Lung (tissue), 12 donors: ENCODE measurements around the gene MRPL50. TPM values are rescaled to one million over a fixed set of nuclear protein-coding genes. Genes with fewer than 3 reads are reported as not detected.

Experiments used
- ATAC-seq: fragments of 200-7000 bp; cut with Tn5 transposase; one replicate; pipeline ENCODE4 v1.9.1; 2020; ENCODE audit warnings: moderate number of reproducible peaks; ENCODE audit not compliant: insufficient read depth, low FRiP score
- DNase-seq, 3 donors: peaks; one replicate each; pipeline ENCODE4 v3.0.0-alpha.2; 2013 to 2017
- H3K27ac ChIP-seq, 2 donors: one replicate each; pipeline ENCODE4 v1.5.1; 2013; ENCODE audit warnings: mild to moderate bottlenecking in 2 of 2, moderate library complexity in 2 of 2, control low read depth in 1 of 2, inconsistent platforms in 1 of 2, low read depth in 1 of 2, low read length in 1 of 2
- H3K27me3 ChIP-seq, 3 donors: one replicate each; pipeline ENCODE4 v1.5.1; 2013; ENCODE audit warnings: low read length in 2 of 3; ENCODE audit not compliant: control insufficient read depth in 3 of 3, insufficient read depth in 3 of 3
- H3K36me3 ChIP-seq, 4 donors: one replicate each; pipeline ENCODE4 v1.5.1; 2013; ENCODE audit warnings: low read length in 4 of 4, mild to moderate bottlenecking in 1 of 4, moderate library complexity in 1 of 4; ENCODE audit not compliant: control insufficient read depth in 4 of 4, insufficient read depth in 4 of 4
- H3K4me1 ChIP-seq, 5 donors: one replicate each; pipeline ENCODE4 v1.5.1; 2013; ENCODE audit warnings: low read length in 5 of 5, mild to moderate bottlenecking in 2 of 5, moderate library complexity in 1 of 5; ENCODE audit not compliant: control insufficient read depth in 5 of 5, insufficient read depth in 5 of 5
- H3K4me3 ChIP-seq: one replicate; pipeline ENCODE4 v1.5.1; 2013; ENCODE audit warnings: mild to moderate bottlenecking, control low read depth, moderate library complexity
- H3K9ac ChIP-seq, 2 donors: one replicate each; pipeline ENCODE4 v1.5.1; 2013; ENCODE audit warnings: low read length in 2 of 2, control low read depth in 1 of 2; ENCODE audit not compliant: insufficient read depth in 1 of 2
- H3K9me3 ChIP-seq, 4 donors: one replicate each; pipeline ENCODE4 v1.5.1; 2013; ENCODE audit warnings: low read length in 3 of 4, mild to moderate bottlenecking in 1 of 4, moderate library complexity in 1 of 4; ENCODE audit not compliant: control insufficient read depth in 4 of 4, insufficient read depth in 3 of 4
- WGBS, 2 donors: extraction: QIAGEN DNeasy Blood & Tissue Kit; methylation state at CpG; one replicate each; pipeline ENCODE4 v1.1.7; 2013; 5-methylcytosine and 5-hydroxymethylcytosine counted together
- polyA plus RNA-seq, 2 donors: library from polyadenylated mRNA; stranded (reverse); fragments of 200-250 nt; gene quantifications; one replicate each; pipeline ENCODE4 v1.2.1, GENCODE V29; 2013
- total RNA-seq, 2 donors: library from RNA; depleted of rRNA in 1 of 2; stranded (reverse); fragments of >200 nt in 1 of 2; gene quantifications; one replicate each; pipeline ENCODE4 v1.2.1, GENCODE V29; 2014 to 2021
- TF ChIP-seq, protein P1 (sequence below): IDR thresholded peaks from 2 replicates; pipeline ENCODE4 v1.5.1; 2012; ENCODE audit warnings: mild to moderate bottlenecking; ENCODE audit errors: control extremely low read depth, extremely low read depth
- donor health status: control.
- donor health status: control.
- donor health status: Bipolar disorder and iron deficiency.
- donor health status: healthy.
- donor health status: DM: yes; HTN: yes; CAD: no.

The MRPL50 gene
- total and polyA plus RNA-seq, 4 donors = 7.9 to 23.0 (median 8.8) TPM

DNA sequence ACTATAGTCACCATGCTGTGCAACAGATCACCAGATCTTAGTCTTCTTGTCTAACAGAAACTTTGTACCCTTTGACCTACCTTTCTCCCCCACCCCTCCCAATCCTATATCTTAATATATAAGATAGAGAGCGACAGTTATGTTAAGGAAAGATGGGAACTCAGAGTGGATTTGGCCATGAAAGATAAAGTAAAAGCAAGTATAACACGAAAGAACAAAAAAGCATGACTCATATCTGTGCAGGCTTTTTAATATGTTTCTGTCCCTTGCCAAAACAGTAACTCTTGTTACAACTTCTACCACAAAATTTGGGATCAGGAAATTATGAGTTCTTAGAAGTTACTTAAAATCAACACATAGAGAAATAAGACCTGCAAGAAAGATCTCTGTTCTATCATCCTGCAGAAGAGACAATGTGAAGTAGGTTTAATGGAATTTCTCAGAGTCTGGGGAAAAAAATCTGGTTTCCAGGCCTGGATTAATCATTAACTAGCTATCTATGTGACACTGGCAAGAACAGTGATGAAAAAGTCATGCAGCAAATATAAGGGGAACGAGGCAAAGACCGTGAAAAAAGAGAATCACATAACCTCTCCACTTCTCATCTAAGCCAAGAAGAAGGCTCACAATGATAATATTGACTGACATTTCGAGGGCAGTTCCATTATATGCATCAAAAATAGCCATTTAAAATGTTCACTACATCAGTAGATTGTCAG, 32.2 kb downstream of the MRPL50 start:
- DNase-seq (no peak), ATAC-seq (no peak)
- Histone ChIP-seq H3K36me3 (no peaks in the 10 kb centered on the region), H3K27ac (no peak overlapping the region), H3K9ac (no peak overlapping the region), H3K4me1 (no peaks in the 10 kb centered on the region), H3K27me3 (no peaks in the 10 kb centered on the region), H3K4me3 (no peak overlapping the region), H3K9me3 (no peaks in the 10 kb centered on the region)
- TF ChIP-seq, protein P1, sequence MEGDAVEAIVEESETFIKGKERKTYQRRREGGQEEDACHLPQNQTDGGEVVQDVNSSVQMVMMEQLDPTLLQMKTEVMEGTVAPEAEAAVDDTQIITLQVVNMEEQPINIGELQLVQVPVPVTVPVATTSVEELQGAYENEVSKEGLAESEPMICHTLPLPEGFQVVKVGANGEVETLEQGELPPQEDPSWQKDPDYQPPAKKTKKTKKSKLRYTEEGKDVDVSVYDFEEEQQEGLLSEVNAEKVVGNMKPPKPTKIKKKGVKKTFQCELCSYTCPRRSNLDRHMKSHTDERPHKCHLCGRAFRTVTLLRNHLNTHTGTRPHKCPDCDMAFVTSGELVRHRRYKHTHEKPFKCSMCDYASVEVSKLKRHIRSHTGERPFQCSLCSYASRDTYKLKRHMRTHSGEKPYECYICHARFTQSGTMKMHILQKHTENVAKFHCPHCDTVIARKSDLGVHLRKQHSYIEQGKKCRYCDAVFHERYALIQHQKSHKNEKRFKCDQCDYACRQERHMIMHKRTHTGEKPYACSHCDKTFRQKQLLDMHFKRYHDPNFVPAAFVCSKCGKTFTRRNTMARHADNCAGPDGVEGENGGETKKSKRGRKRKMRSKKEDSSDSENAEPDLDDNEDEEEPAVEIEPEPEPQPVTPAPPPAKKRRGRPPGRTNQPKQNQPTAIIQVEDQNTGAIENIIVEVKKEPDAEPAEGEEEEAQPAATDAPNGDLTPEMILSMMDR = no peak
- WGBS, 2 donors = 62 to 68% methylated on average over 5 of the region's 5 CpGs

DNA sequence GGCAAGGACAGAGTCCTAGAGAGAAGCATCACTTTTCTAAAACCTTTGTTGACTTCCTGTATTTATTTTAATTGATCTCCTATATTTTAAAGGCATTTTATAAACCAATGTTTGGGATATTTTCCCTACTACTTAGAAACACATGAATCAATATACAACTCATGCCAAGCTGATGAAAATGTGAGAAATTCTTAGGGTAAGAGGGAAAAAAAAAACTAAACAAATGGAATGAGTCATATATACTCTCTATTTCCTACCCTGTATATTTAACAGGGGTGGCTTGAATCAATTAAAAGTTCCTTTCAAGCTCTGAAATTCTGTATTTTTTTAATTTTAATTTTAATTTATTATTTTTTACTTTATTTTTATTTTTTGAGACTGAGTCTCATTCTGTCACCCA, 33.2 kb downstream of the MRPL50 start:
- no peak overlapping the region for H3K4me3 ChIP-seq
- no peak for ATAC-seq
- TF ChIP-seq, protein P1 = no peak

DNA sequence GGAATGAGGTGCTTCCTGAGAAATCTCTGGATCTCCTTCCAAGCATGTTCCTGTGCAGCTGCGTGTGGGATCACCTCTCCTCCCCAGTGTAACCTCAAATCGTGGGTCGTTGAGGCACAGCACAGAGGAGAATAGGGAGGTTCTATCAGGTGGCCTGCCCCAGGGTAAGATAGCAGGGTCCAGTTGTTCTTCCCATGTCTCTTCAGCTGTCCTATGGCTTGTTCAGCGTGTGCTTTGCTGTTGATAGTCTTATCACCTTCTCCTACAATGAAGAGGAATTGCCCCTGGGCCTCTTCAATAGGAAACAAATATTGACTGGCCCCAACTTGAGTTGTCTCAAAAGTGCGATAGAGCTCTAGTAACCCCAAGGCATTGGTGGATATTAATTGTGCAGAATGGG, 36.0 kb downstream of the MRPL50 start:
- ATAC-seq (no peak), DNase-seq (no peak)
- H3K36me3 ChIP-seq = no peaks in the 10 kb centered on the region
- H3K9ac ChIP-seq = no peak overlapping the region
- no peaks in the 10 kb centered on the region for H3K27me3 ChIP-seq
- no peak overlapping the region for H3K4me3 ChIP-seq
- no peak overlapping the region for H3K27ac ChIP-seq
- no peaks in the 10 kb centered on the region for H3K4me1 ChIP-seq
- TF ChIP-seq, protein P1 = no peak
- whole genome bisulfite sequencing, 2 donors = 84 to 87% methylated on average over 5 of the region's 5 CpGs
- H3K9me3 ChIP-seq = no peaks in the 10 kb centered on the region

More for the DNA sequence above, 33.2 kb downstream of the MRPL50 start:
- Histone ChIP-seq H3K27ac (no peak overlapping the region), H3K4me1 (no peaks in the 10 kb centered on the region), H3K9ac (no peak overlapping the region), H3K36me3 (no peaks in the 10 kb centered on the region), H3K27me3 (no peaks in the 10 kb centered on the region), H3K9me3 (no peaks in the 10 kb centered on the region)
- DNase-seq = no peak

DNA sequence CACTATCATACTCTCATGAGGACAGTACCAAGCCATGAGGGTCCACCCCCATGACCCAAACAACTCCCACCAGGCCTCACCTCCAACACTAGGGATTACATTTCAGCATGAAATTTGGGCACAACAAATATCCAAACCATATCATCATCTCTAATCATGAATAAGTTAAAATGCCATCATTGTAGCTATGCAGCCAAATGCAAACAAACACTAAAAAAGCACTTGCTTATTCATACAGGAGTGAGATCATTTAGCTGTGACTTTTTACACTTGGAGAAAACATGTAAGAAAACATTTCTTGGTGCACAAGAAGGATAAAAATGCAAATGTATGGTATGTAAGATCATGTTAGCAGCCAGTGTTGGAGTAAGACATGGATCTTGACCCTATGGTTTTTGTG, 37.8 kb downstream of the MRPL50 start:
- Histone ChIP-seq H3K27ac (no peak overlapping the region), H3K36me3 (no peaks in the 10 kb centered on the region), H3K9ac (no peak overlapping the region), H3K9me3 (no peaks in the 10 kb centered on the region), H3K4me1 (no peaks in the 10 kb centered on the region), H3K4me3 (no peak overlapping the region), H3K27me3 (no peaks in the 10 kb centered on the region)
- DNase-seq (no peak), ATAC-seq (no peak)
- TF ChIP-seq, protein P1 = no peak
